Activated T-cell treated with anti-CD3 and anti-CD28 coated beads, Interleukin-2, amount 50 U/mL, for 24 hours (primary cell): ENCODE measurements around the gene RGS7BP.

Source experiments
- DNase-seq: peaks from one replicate; pipeline ENCODE4 v3.0.0-alpha.2; 2020
- H3K27ac Mint-ChIP-seq: 2 replicates; pipeline ENCODE4 v1.8.0; 2020; ENCODE audit warnings: mild to moderate bottlenecking, mixed read lengths
- H3K27me3 Mint-ChIP-seq: 2 replicates; pipeline ENCODE4 v1.8.0; 2020; ENCODE audit warnings: mixed read lengths
- H3K36me3 Mint-ChIP-seq: 2 replicates; pipeline ENCODE4 v1.8.0; 2020; ENCODE audit warnings: low read depth, mixed read lengths
- H3K4me1 Mint-ChIP-seq: 2 replicates; pipeline ENCODE4 v1.8.0; 2020; ENCODE audit warnings: low read depth, mixed read lengths
- H3K4me3 Mint-ChIP-seq: 2 replicates; pipeline ENCODE4 v1.8.0; 2020; ENCODE audit warnings: mild to moderate bottlenecking, moderate library complexity, mixed read lengths
- H3K9me3 Mint-ChIP-seq: 2 replicates; pipeline ENCODE4 v1.8.0; 2020; ENCODE audit warnings: mixed read lengths

RGS7BP gene

GRCh38 chr5:64587370-64587769 lies 81.6 kb downstream of the RGS7BP start:
- H3K4me1 Mint-ChIP-seq = no peaks in the 10 kb centered on the region
- H3K36me3 Mint-ChIP-seq = no peaks in the 10 kb centered on the region
- no peak for DNase-seq
- H3K4me3 Mint-ChIP-seq = no peak overlapping the region
- H3K9me3 Mint-ChIP-seq = no peaks in the 10 kb centered on the region
- H3K27ac Mint-ChIP-seq = no peak overlapping the region
- peaks cover 30% of the 10 kb centered on the region for H3K27me3 Mint-ChIP-seq

- H3K27me3 Mint-ChIP-seq = peaks cover 9% of the 10 kb centered on the region
- no peak overlapping the region for H3K4me3 Mint-ChIP-seq
- no peak overlapping the region for H3K27ac Mint-ChIP-seq
- no peaks in the 10 kb centered on the region for H3K9me3 Mint-ChIP-seq
- DNase-seq = no peak
- H3K4me1 Mint-ChIP-seq = no peaks in the 10 kb centered on the region
- H3K36me3 Mint-ChIP-seq = no peaks in the 10 kb centered on the region
These were observed 87.0 kb downstream of the RGS7BP start for GRCh38 chr5:64592730-64593341.

- Mint-ChIP-seq H3K27ac (no peak overlapping the region), H3K9me3 (no peaks in the 10 kb centered on the region), H3K36me3 (no peaks in the 10 kb centered on the region), H3K4me3 (no peak overlapping the region), H3K27me3 (peaks cover 4% of the 10 kb centered on the region), H3K4me1 (no peaks in the 10 kb centered on the region)
- no peak for DNase-seq
These were observed 88.2 kb downstream of the RGS7BP start for GRCh38 chr5:64594025-64594424.

GRCh38 chr5:64594601-64595000 lies 88.8 kb downstream of the RGS7BP start:
- H3K4me1 Mint-ChIP-seq = no peaks in the 10 kb centered on the region
- no peak overlapping the region for H3K4me3 Mint-ChIP-seq
- H3K27ac Mint-ChIP-seq = no peak overlapping the region
- H3K9me3 Mint-ChIP-seq = no peaks in the 10 kb centered on the region
- H3K36me3 Mint-ChIP-seq = no peaks in the 10 kb centered on the region
- no peak for DNase-seq
- H3K27me3 Mint-ChIP-seq = no peaks in the 10 kb centered on the region

- Mint-ChIP-seq H3K9me3 (no peaks in the 10 kb centered on the region), H3K27ac (no peak overlapping the region), H3K4me1 (no peaks in the 10 kb centered on the region), H3K4me3 (no peak overlapping the region), H3K27me3 (no peaks in the 10 kb centered on the region), H3K36me3 (no peaks in the 10 kb centered on the region)
- DNase-seq = no peak
These were observed 89.4 kb downstream of the RGS7BP start for GRCh38 chr5:64595031-64595855.

GRCh38 chr5:64599226-64599625 lies 93.4 kb downstream of the RGS7BP start:
- Mint-ChIP-seq H3K9me3 (no peaks in the 10 kb centered on the region), H3K27ac (no peak overlapping the region), H3K36me3 (no peaks in the 10 kb centered on the region), H3K4me3 (no peak overlapping the region), H3K4me1 (no peaks in the 10 kb centered on the region), H3K27me3 (peaks cover 2% of the 10 kb centered on the region)
- no peak for DNase-seq

- Mint-ChIP-seq H3K9me3 (no peaks in the 10 kb centered on the region), H3K4me1 (no peaks in the 10 kb centered on the region)
These were observed 97.9 kb downstream of the RGS7BP start for GRCh38 chr5:64603676-64604075.

GRCh38 chr5:64606926-64607325 lies 101.1 kb downstream of the RGS7BP start:
- no peaks in the 10 kb centered on the region for H3K4me1 Mint-ChIP-seq
- peaks cover 22% of the 10 kb centered on the region for H3K27me3 Mint-ChIP-seq
- no peaks in the 10 kb centered on the region for H3K36me3 Mint-ChIP-seq
- H3K9me3 Mint-ChIP-seq = no peaks in the 10 kb centered on the region
- H3K27ac Mint-ChIP-seq = no peak overlapping the region
- no peak for DNase-seq
- no peak overlapping the region for H3K4me3 Mint-ChIP-seq

More at GRCh38 chr5:64603676-64604075, 97.9 kb downstream of the RGS7BP start:
- no peak for DNase-seq
- no peak overlapping the region for H3K4me3 Mint-ChIP-seq
- H3K27me3 Mint-ChIP-seq = peaks cover 10% of the 10 kb centered on the region
- H3K27ac Mint-ChIP-seq = no peak overlapping the region
- H3K36me3 Mint-ChIP-seq = no peaks in the 10 kb centered on the region

GRCh38 chr5:64612344-64612961 lies 106.6 kb downstream of the RGS7BP start:
- no peaks in the 10 kb centered on the region for H3K4me1 Mint-ChIP-seq
- H3K36me3 Mint-ChIP-seq = no peaks in the 10 kb centered on the region

GRCh38 chr5:64615895-64616294 lies 110.1 kb downstream of the RGS7BP start:
- no peaks in the 10 kb centered on the region for H3K9me3 Mint-ChIP-seq
- no peak overlapping the region for H3K4me3 Mint-ChIP-seq
- DNase-seq = no peak
- no peaks in the 10 kb centered on the region for H3K4me1 Mint-ChIP-seq
- H3K36me3 Mint-ChIP-seq = no peaks in the 10 kb centered on the region
- H3K27ac Mint-ChIP-seq = no peak overlapping the region
- H3K27me3 Mint-ChIP-seq = peaks cover 31% of the 10 kb centered on the region

More at GRCh38 chr5:64612344-64612961, 106.6 kb downstream of the RGS7BP start:
- no peaks in the 10 kb centered on the region for H3K9me3 Mint-ChIP-seq
- no peak for DNase-seq
- H3K27me3 Mint-ChIP-seq = peaks cover 36% of the 10 kb centered on the region
- no peak overlapping the region for H3K27ac Mint-ChIP-seq
- H3K4me3 Mint-ChIP-seq = no peak overlapping the region

- H3K27ac Mint-ChIP-seq = no peak overlapping the region
- peaks cover 35% of the 10 kb centered on the region for H3K27me3 Mint-ChIP-seq
- DNase-seq = no peak
- H3K9me3 Mint-ChIP-seq = no peaks in the 10 kb centered on the region
- H3K4me3 Mint-ChIP-seq = no peak overlapping the region
- H3K4me1 Mint-ChIP-seq = no peaks in the 10 kb centered on the region
- no peaks in the 10 kb centered on the region for H3K36me3 Mint-ChIP-seq
These were observed 113.8 kb downstream of the RGS7BP start for GRCh38 chr5:64619609-64620008.

GRCh38 chr5:64622991-64623390 lies 117.2 kb downstream of the RGS7BP start:
- H3K4me3 Mint-ChIP-seq = no peak overlapping the region
- DNase-seq = no peak

GRCh38 chr5:64625678-64626077 lies 119.9 kb downstream of the RGS7BP start:
- Mint-ChIP-seq H3K9me3 (no peaks in the 10 kb centered on the region), H3K4me1 (no peaks in the 10 kb centered on the region), H3K4me3 (no peak overlapping the region), H3K27ac (no peak overlapping the region), H3K27me3 (peaks cover 31% of the 10 kb centered on the region), H3K36me3 (no peaks in the 10 kb centered on the region)
- no peak for DNase-seq

More at GRCh38 chr5:64622991-64623390, 117.2 kb downstream of the RGS7BP start:
- H3K4me1 Mint-ChIP-seq = no peaks in the 10 kb centered on the region
- H3K9me3 Mint-ChIP-seq = no peaks in the 10 kb centered on the region
- H3K27ac Mint-ChIP-seq = no peak overlapping the region
- H3K27me3 Mint-ChIP-seq = peaks cover 34% of the 10 kb centered on the region
- H3K36me3 Mint-ChIP-seq = no peaks in the 10 kb centered on the region

GRCh38 chr5:64628901-64629300 lies 123.1 kb downstream of the RGS7BP start:
- Mint-ChIP-seq H3K27ac (no peak overlapping the region), H3K36me3 (no peaks in the 10 kb centered on the region), H3K4me3 (no peak overlapping the region), H3K4me1 (no peaks in the 10 kb centered on the region), H3K27me3 (peaks cover 18% of the 10 kb centered on the region), H3K9me3 (no peaks in the 10 kb centered on the region)
- DNase-seq = no peak

GRCh38 chr5:64629841-64630240 lies 124.0 kb downstream of the RGS7BP start:
- H3K36me3 Mint-ChIP-seq = no peaks in the 10 kb centered on the region
- no peak overlapping the region for H3K27ac Mint-ChIP-seq
- H3K4me3 Mint-ChIP-seq = no peak overlapping the region
- peaks cover 9% of the 10 kb centered on the region for H3K27me3 Mint-ChIP-seq
- no peaks in the 10 kb centered on the region for H3K4me1 Mint-ChIP-seq
- H3K9me3 Mint-ChIP-seq = no peaks in the 10 kb centered on the region
- DNase-seq = no peak
